HepG2 (cell line): Measurements from ENCODE around the gene HDAC4. TPM values are rescaled to one million over a fixed set of nuclear protein-coding genes. Genes with fewer than 3 reads are reported as not detected.

Experiments
- ATF7 ChIP-seq, 2 experiments: fragments of 450-650 bp in 1 of 2; sonication (generic) in 1 of 2; formaldehyde crosslinking in 1 of 2; IDR thresholded peaks; 2 replicates each; pipeline versions ENCODE4 v1.4.0 to v1.6.1; 2016 to 2020; ENCODE audit warnings: antibody characterized with exemption in 1 of 2, mild to moderate bottlenecking in 1 of 2, missing genetic modification reagents in 1 of 2
- GATAD2A ChIP-seq: IDR thresholded peaks from 2 replicates; pipeline ENCODE4 v1.6.1; 2016
- KLF15 ChIP-seq: sonication (generic); formaldehyde crosslinking; IDR thresholded peaks from 2 replicates; pipeline ENCODE4 v1.8.1; 2023; ENCODE audit warnings: borderline replicate concordance, mild to moderate bottlenecking, inconsistent platforms, missing genetic modification reagents, mixed read lengths
- POLR2AphosphoS2 ChIP-seq: IDR thresholded peaks from 2 replicates; pipeline ENCODE4 v1.6.1; 2011; ENCODE audit warnings: low read depth, low read length, improper control_type of control experiment
- PTBP1 ChIP-seq: fragments of 200-400 bp; formaldehyde crosslinking; IDR thresholded peaks from 2 replicates; pipeline ENCODE4 v1.6.1; 2018; ENCODE audit warnings: low read length, low read depth; ENCODE audit not compliant: poor library complexity, severe bottlenecking
- SMARCC2 ChIP-seq: fragments of 450-650 bp; IDR thresholded peaks from 2 replicates; pipeline ENCODE4 v1.6.1; 2017; ENCODE audit warnings: antibody characterized with exemption, mild to moderate bottlenecking
- TMF1 ChIP-seq: sonication (generic); formaldehyde crosslinking; IDR thresholded peaks from 2 replicates; pipeline ENCODE4 v1.8.1; 2022; ENCODE audit warnings: low read depth, missing genetic modification reagents
- ZBTB20 ChIP-seq: sonication (generic); formaldehyde crosslinking; IDR thresholded peaks from 2 replicates; pipeline ENCODE4 v1.8.1; 2023; ENCODE audit warnings: missing genetic modification reagents, low read depth, mild to moderate bottlenecking, borderline replicate concordance
- ZMYM2 ChIP-seq: sonication (generic); formaldehyde crosslinking; IDR thresholded peaks from 2 replicates; pipeline ENCODE4 v1.8.0; 2022; ENCODE audit warnings: mild to moderate bottlenecking, missing genetic modification reagents
- ZNF230 ChIP-seq: sonication (generic); formaldehyde crosslinking; IDR thresholded peaks from 2 replicates; pipeline ENCODE4 v1.4.0; 2020; ENCODE audit warnings: mild to moderate bottlenecking, missing genetic modification reagents
- ZNF232 ChIP-seq: sonication (generic); formaldehyde crosslinking; IDR thresholded peaks from 2 replicates; pipeline ENCODE4 v1.4.0; 2020; ENCODE audit warnings: missing genetic modification reagents, borderline replicate concordance
- polyA plus RNA-seq, 8 experiments: library from polyadenylated mRNA; depleted of rRNA in 3 of 8; stranded (reverse) in 7 of 8; unstranded in 1 of 8; fragments of >200 nt; fragmentation: Illumina TruSeq in 4 of 8; extraction: Trizol in 4 of 8; gene quantifications; 2 replicates each; pipeline versions ENCODE4 v1.2.1 to v1.2.3, GENCODE V29; 2011 to 2016; ENCODE audit warnings: low read depth in 4 of 8, missing spikeins in 1 of 8, mixed read lengths in 1 of 8; ENCODE audit not compliant: insufficient read depth in 1 of 8
- total RNA-seq, 5 experiments: library from RNA; depleted of rRNA; stranded (reverse); fragments of >200 nt; fragmentation: Illumina TruSeq; extraction: Trizol; gene quantifications; 2 replicates each; pipeline ENCODE4 v1.2.3, GENCODE V29; 2016; ENCODE audit warnings: low read depth in 1 of 5
- TF ChIP-seq, protein P1 (sequence below): sonication (generic); formaldehyde crosslinking; conservative IDR thresholded peaks from 2 replicates; pipeline ENCODE4 v1.8.0; 2022; ENCODE audit warnings: low read depth, missing genetic modification reagents
- TF ChIP-seq, protein P2 (sequence below): sonication (generic); formaldehyde crosslinking; IDR thresholded peaks from 2 replicates; pipeline ENCODE4 v1.5.0; 2020; ENCODE audit warnings: missing genetic modification reagents
- TF ChIP-seq, protein P3 (sequence below): sonication (generic); formaldehyde crosslinking; IDR thresholded peaks from 2 replicates; pipeline ENCODE4 v1.4.0; 2020; ENCODE audit warnings: missing genetic modification reagents
- TF ChIP-seq, protein P4 (sequence below): fragments of 450-650 bp; IDR thresholded peaks from 2 replicates; pipeline ENCODE4 v1.6.1; 2017

The HDAC4 gene
- total and polyA plus RNA-seq, 2 of the 13 experiments (the other 11 are each of a cell fraction or from before 2014, with no cell fraction given): 10.1 to 11.5 TPM

DNA sequence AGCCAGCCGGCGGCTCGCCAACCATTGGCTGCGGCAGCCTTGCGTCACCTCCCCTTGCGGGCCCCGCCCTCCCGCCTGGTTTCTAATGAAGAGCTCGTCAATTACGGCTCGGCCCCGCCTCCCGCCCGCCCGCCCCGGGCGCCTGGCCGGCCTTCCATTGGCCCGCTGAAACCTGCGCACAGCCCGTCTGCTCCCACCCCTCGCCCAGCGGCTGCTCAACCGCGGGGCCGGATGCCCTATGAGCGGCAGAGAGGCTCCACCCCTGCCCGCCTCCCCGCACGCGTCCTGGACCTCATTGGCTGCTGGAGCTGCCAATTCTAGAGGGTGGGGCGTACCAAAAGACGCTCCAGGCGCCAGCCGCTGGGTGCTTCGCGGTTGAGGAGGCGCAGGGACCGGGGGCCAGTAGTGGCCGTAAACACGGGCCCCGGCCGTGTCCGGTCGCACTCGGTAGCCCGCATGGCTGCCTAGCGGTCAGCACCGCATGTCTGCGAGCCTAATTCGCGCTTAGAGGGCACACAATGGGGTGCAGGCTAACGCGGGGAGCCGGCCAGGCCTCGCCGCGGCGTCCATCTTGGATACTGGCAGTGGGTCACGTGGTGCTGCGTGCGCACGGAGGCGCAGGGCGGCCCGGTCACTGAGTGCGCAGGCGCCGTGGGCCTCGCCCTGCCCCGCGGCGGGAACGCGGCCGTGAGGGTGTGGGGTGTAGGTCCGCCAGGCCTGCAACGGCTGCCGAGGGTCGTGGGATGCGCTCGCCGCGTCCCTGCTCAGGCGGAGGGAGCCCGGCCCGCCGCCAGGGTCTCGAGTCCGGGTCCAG lies 454 bp upstream of the HDAC4 start (continued):
- TF ChIP-seq, protein P1, sequence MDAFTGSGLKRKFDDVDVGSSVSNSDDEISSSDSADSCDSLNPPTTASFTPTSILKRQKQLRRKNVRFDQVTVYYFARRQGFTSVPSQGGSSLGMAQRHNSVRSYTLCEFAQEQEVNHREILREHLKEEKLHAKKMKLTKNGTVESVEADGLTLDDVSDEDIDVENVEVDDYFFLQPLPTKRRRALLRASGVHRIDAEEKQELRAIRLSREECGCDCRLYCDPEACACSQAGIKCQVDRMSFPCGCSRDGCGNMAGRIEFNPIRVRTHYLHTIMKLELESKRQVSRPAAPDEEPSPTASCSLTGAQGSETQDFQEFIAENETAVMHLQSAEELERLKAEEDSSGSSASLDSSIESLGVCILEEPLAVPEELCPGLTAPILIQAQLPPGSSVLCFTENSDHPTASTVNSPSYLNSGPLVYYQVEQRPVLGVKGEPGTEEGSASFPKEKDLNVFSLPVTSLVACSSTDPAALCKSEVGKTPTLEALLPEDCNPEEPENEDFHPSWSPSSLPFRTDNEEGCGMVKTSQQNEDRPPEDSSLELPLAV (CRISPR knock-in tag): peak; percentile 93
- TF ChIP-seq ZNF230 (CRISPR knock-in tag) (peak; percentile 100), TMF1 (CRISPR knock-in tag) (peak; percentile 98), KLF15 (peak; percentile 91), SMARCC2 (no peak), ATF7 (IDR thresholded peaks at IDR 0.05) (no peak), ATF7 (CRISPR knock-in tag; IDR thresholded peaks at IDR 0.05) (peak; percentile 85), GATAD2A (peak; percentile 69), ZBTB20 (peak; percentile 96), ZNF232 (CRISPR knock-in tag) (peak; percentile 98), POLR2AphosphoS2 (peak; percentile 93), ZMYM2 (CRISPR knock-in tag) (no peak), PTBP1 (no peak)
- TF ChIP-seq, protein P2, sequence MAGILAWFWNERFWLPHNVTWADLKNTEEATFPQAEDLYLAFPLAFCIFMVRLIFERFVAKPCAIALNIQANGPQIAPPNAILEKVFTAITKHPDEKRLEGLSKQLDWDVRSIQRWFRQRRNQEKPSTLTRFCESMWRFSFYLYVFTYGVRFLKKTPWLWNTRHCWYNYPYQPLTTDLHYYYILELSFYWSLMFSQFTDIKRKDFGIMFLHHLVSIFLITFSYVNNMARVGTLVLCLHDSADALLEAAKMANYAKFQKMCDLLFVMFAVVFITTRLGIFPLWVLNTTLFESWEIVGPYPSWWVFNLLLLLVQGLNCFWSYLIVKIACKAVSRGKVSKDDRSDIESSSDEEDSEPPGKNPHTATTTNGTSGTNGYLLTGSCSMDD (CRISPR knock-in tag): peak; percentile 94
- TF ChIP-seq, protein P3, sequence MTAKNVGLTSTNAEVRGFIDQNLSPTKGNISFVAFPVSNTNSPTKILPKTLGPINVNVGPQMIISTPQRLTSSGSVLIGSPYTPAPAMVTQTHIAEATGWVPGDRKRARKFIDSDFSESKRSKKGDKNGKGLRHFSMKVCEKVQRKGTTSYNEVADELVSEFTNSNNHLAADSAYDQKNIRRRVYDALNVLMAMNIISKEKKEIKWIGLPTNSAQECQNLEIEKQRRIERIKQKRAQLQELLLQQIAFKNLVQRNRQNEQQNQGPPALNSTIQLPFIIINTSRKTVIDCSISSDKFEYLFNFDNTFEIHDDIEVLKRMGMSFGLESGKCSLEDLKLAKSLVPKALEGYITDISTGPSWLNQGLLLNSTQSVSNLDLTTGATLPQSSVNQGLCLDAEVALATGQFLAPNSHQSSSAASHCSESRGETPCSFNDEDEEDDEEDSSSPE (CRISPR knock-in tag): peak; percentile 98
- TF ChIP-seq, protein P4, sequence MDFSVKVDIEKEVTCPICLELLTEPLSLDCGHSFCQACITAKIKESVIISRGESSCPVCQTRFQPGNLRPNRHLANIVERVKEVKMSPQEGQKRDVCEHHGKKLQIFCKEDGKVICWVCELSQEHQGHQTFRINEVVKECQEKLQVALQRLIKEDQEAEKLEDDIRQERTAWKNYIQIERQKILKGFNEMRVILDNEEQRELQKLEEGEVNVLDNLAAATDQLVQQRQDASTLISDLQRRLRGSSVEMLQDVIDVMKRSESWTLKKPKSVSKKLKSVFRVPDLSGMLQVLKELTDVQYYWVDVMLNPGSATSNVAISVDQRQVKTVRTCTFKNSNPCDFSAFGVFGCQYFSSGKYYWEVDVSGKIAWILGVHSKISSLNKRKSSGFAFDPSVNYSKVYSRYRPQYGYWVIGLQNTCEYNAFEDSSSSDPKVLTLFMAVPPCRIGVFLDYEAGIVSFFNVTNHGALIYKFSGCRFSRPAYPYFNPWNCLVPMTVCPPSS: no peak
